Measurements from ENCODE around the gene ZCCHC2.

- no peak for TF ChIP-seq CTCF (IDR thresholded peaks at IDR 0.05)
- no peak for TF ChIP-seq POLR2A (IDR thresholded peaks at IDR 0.05)
These were observed 2.8 kb downstream of the ZCCHC2 start for GRCh38 chr18:62525608-62526007.

All from Peyer's patch (tissue), 4 donors.